HCT116 (cell line): ENCODE data around the gene CNR2. TPM values are rescaled to one million over a fixed set of nuclear protein-coding genes. Genes with fewer than 3 reads are reported as not detected.

ENCODE experiments used
- ATAC-seq: fragments of 200-7000 bp; cut with Tn5 transposase; 2 replicates; pipeline ENCODE4 v1.9.1; 2020; ENCODE audit warnings: mild to moderate bottlenecking, moderate library complexity
- BruUV-seq: library from RNA; stranded (reverse); fragments of 400-500 nt; replicated peaks from 2 replicates; lab custom pipeline; 2021; lab: Mats Ljungman, UMichigan
- CTCF ChIA-PET: fragments of 300-600 bp; sonication (Branson Sonifier 250); formaldehyde crosslinking; loops from one replicate; lab custom pipeline; 2021; ENCODE audit warnings: antibody characterized with exemption; lab: Charles Lee
- POLR2A ChIA-PET: fragments of 300-600, 350-600 bp; sonication (Branson Sonifier 250); formaldehyde crosslinking; loops from one replicate; lab custom pipeline; 2021; ENCODE audit warnings: antibody characterized with exemption; lab: Charles Lee
- RAD21 ChIA-PET, 2 experiments: fragments of 300-600 bp; sonication (Branson Sonifier 250); formaldehyde crosslinking; loops; one replicate each; lab custom pipeline; 2023; ENCODE audit warnings: low total read pairs in 2 of 2; ENCODE audit not compliant: uncharacterized antibody in 2 of 2, unreplicated experiment in 2 of 2, low non-redundant PET in 1 of 2; lab: Charles Lee
- DNase-seq: peaks from one replicate; pipeline ENCODE4 v3.0.0-alpha.2; 2010; ENCODE audit warnings: low read depth, low spot score
- H2AFZ ChIP-seq: fragments of 200-600 bp; shearing (Covaris generic), sonication (generic); 2 replicates; pipeline ENCODE4 v1.6.1; 2017; ENCODE audit warnings: low read depth, mixed run types, mixed read lengths, antibody characterized with exemption, low read length; ENCODE audit not compliant: poor library complexity, severe bottlenecking
- H3K27ac ChIP-seq: 2 replicates; pipeline ENCODE4 v1.5.1; 2012; ENCODE audit warnings: low read depth, low read length
- H3K27me3 ChIP-seq: fragments of 200-600 bp; sonication (generic); 2 replicates; pipeline ENCODE4 v1.6.1; 2016; ENCODE audit warnings: mixed run types, low read length, mixed read lengths; ENCODE audit not compliant: insufficient read depth
- H3K36me3 ChIP-seq, 2 experiments: fragments of 200-500 bp in 1 of 2; fragments of 200-600 bp in 1 of 2; sonication (Bioruptor generic) in 1 of 2; sonication (generic) in 1 of 2; 2 replicates each; pipeline versions ENCODE4 v1.5.1 to v1.6.1; 2014 to 2016; ENCODE audit warnings: low read length in 2 of 2, inconsistent platforms in 1 of 2, mixed read lengths in 1 of 2, mixed run types in 1 of 2; ENCODE audit not compliant: insufficient read depth in 2 of 2, control insufficient read depth in 1 of 2
- H3K4me1 ChIP-seq, 2 experiments: fragments of 200-600 bp in 1 of 2; sonication (generic) in 1 of 2; 2 replicates each; pipeline versions ENCODE4 v1.5.1 to v1.6.1; 2012 to 2017; ENCODE audit warnings: low read length in 2 of 2, inconsistent platforms in 1 of 2, mild to moderate bottlenecking in 1 of 2, mixed read lengths in 1 of 2, mixed run types in 1 of 2, moderate library complexity in 1 of 2; ENCODE audit not compliant: insufficient read depth in 2 of 2, control insufficient read depth in 1 of 2
- H3K4me2 ChIP-seq: fragments of 200-600 bp; sonication (generic); 2 replicates; pipeline ENCODE4 v1.6.1; 2017; ENCODE audit warnings: mixed run types, low read length, mixed read lengths
- H3K4me3 ChIP-seq, 2 experiments: fragments of 200-600 bp in 1 of 2; sonication (generic) in 1 of 2; replicated peaks in 1 of 2; 2 replicates each; pipeline ENCODE4 v1.5.1; 2011 to 2016; ENCODE audit warnings: low read length in 2 of 2, control low read depth in 1 of 2, low read depth in 1 of 2, mild to moderate bottlenecking in 1 of 2, mixed read lengths in 1 of 2, mixed run types in 1 of 2
- H3K79me2 ChIP-seq: fragments of 200-600 bp; sonication (generic); 2 replicates; pipeline ENCODE4 v1.6.1; 2017; ENCODE audit warnings: mild to moderate bottlenecking, mixed run types, low read length, moderate library complexity, mixed read lengths; ENCODE audit not compliant: insufficient read depth
- H3K9ac ChIP-seq: fragments of 200-600 bp; sonication (generic); 2 replicates; pipeline ENCODE4 v1.6.1; 2016; ENCODE audit warnings: low read length, mixed read lengths
- H3K9me2 ChIP-seq: fragments of 200-600 bp; sonication (generic), shearing (Covaris generic); 2 replicates; pipeline ENCODE4 v1.6.1; 2017; ENCODE audit warnings: mixed run types, mild to moderate bottlenecking, moderate library complexity; ENCODE audit not compliant: insufficient read depth
- H3K9me3 ChIP-seq, 2 experiments: fragments of 200-500 bp in 1 of 2; fragments of 200-600 bp in 1 of 2; sonication (Bioruptor generic) in 1 of 2; sonication (generic) in 1 of 2; 2 replicates each; pipeline ENCODE4 v1.6.1; 2014 to 2017; ENCODE audit warnings: low read length in 2 of 2, mixed read lengths in 2 of 2, inconsistent platforms in 1 of 2, low read depth in 1 of 2, mild to moderate bottlenecking in 1 of 2, mixed run types in 1 of 2, moderate library complexity in 1 of 2; ENCODE audit not compliant: control insufficient read depth in 1 of 2, insufficient read depth in 1 of 2
- H4K20me1 ChIP-seq: fragments of 200-600 bp; sonication (generic), shearing (Covaris generic); 2 replicates; pipeline ENCODE4 v1.6.1; 2017; ENCODE audit warnings: mixed run types, mild to moderate bottlenecking, moderate library complexity; ENCODE audit not compliant: insufficient read depth
- ATF3 ChIP-seq: IDR thresholded peaks from 2 replicates; pipeline ENCODE4 v1.6.1; 2012
- CBX3 ChIP-seq: IDR thresholded peaks from 2 replicates; pipeline ENCODE4 v1.6.1; 2012; ENCODE audit warnings: low read depth
- CEBPB ChIP-seq: IDR thresholded peaks from 2 replicates; pipeline ENCODE4 v1.6.1; 2012; ENCODE audit warnings: low read depth
- CTCF ChIP-seq, 3 experiments: fragments of 200-600 bp in 1 of 3; sonication (generic) in 1 of 3; IDR thresholded peaks in 2 of 3; conservative IDR thresholded peaks in 1 of 3; 2 replicates each; pipeline ENCODE4 v1.5.1; 2012 to 2017; ENCODE audit warnings: low read depth in 2 of 3, low read length in 2 of 3, antibody characterized with exemption in 1 of 3, borderline replicate concordance in 1 of 3, control low read depth in 1 of 3, mild to moderate bottlenecking in 1 of 3, mixed read lengths in 1 of 3, mixed run types in 1 of 3, moderate library complexity in 1 of 3; ENCODE audit not compliant: insufficient read depth in 1 of 3
- EGR1 ChIP-seq: IDR thresholded peaks from 2 replicates; pipeline ENCODE4 v1.6.1; 2012; ENCODE audit warnings: low read depth
- ELF1 ChIP-seq: IDR thresholded peaks from 2 replicates; pipeline ENCODE4 v1.6.1; 2012; ENCODE audit warnings: low read depth, borderline replicate concordance
- EZH2 ChIP-seq: fragments of 200-600 bp; sonication (generic); IDR thresholded peaks from 2 replicates; pipeline ENCODE4 v1.6.1; 2017; ENCODE audit warnings: antibody characterized with exemption, mixed run types
- EZH2phosphoT487 ChIP-seq: fragments of 200-600 bp; IDR thresholded peaks from 2 replicates; pipeline ENCODE4 v1.6.1; 2018; ENCODE audit warnings: antibody characterized with exemption, borderline replicate concordance
- FOSL1 ChIP-seq: IDR thresholded peaks from 2 replicates; pipeline ENCODE4 v1.6.1; 2012; ENCODE audit warnings: low read depth
- JUND ChIP-seq: IDR thresholded peaks from 2 replicates; pipeline ENCODE4 v1.6.1; 2012
- MAX ChIP-seq: IDR thresholded peaks from 2 replicates; pipeline ENCODE4 v1.6.1; 2012
- POLR2A ChIP-seq: IDR thresholded peaks from 2 replicates; pipeline ENCODE4 v1.7.0; 2011; ENCODE audit warnings: borderline replicate concordance; ENCODE audit not compliant: insufficient read depth, insufficient read length; ENCODE audit errors: extremely low read depth
- RAD21 ChIP-seq: IDR thresholded peaks from 2 replicates; pipeline ENCODE4 v1.6.1; 2012; ENCODE audit warnings: low read depth, mild to moderate bottlenecking
- SIN3A ChIP-seq: IDR thresholded peaks from 2 replicates; pipeline ENCODE4 v1.6.1; 2012; ENCODE audit warnings: low read depth
- SRF ChIP-seq: IDR thresholded peaks from 2 replicates; pipeline ENCODE4 v1.6.1; 2012; ENCODE audit warnings: low read depth
- TCF7L2 ChIP-seq: IDR thresholded peaks from 2 replicates; pipeline ENCODE4 v1.7.0; 2011; ENCODE audit warnings: borderline replicate concordance, inconsistent platforms; ENCODE audit not compliant: insufficient read depth, insufficient read length; ENCODE audit errors: extremely low read depth
- YY1 ChIP-seq: IDR thresholded peaks from 2 replicates; pipeline ENCODE4 v1.6.1; 2011; ENCODE audit warnings: low read length, low read depth, moderate library complexity, mild to moderate bottlenecking; ENCODE audit not compliant: insufficient replicate concordance; ENCODE audit errors: extremely low read depth
- ZBTB33 ChIP-seq: IDR thresholded peaks from 2 replicates; pipeline ENCODE4 v1.6.1; 2011; ENCODE audit warnings: mild to moderate bottlenecking, low read length, moderate library complexity; ENCODE audit not compliant: insufficient replicate concordance; ENCODE audit errors: extremely low read depth
- ZFX ChIP-seq: fragments of 450-650 bp; IDR thresholded peaks from 2 replicates; pipeline ENCODE4 v1.6.1; 2017
- ZNF274 ChIP-seq: fragments of 200-500 bp; sonication (Bioruptor generic); IDR thresholded peaks from 2 replicates; pipeline ENCODE4 v1.6.1; 2014; ENCODE audit warnings: mild to moderate bottlenecking, low read depth, low read length, inconsistent platforms
- intact Hi-C: fragments of 100-400 bp; cut with micrococcal nuclease; formaldehyde crosslinking; loops from 2 replicates; pipeline ENCODE4 v1.10.0; 2022
- total RNA-seq: library from RNA; stranded (reverse); gene quantifications from one replicate; pipeline ENCODE4 v1.2.1, GENCODE V29; 2021; ENCODE audit not compliant: unreplicated experiment

The CNR2 gene
- total RNA-seq, 1 experiment from 2014 or later: 0.05 TPM

- H3K4me2 ChIP-seq: peak overlapping the region; percentile 94
- no TSS peak for BruUV-seq
- H3K9me2 ChIP-seq: no peaks in the 10 kb centered on the region
- H3K27me3 ChIP-seq: no peaks in the 10 kb centered on the region
- intact Hi-C loops: no loop called here
- peak; percentile 86 for DNase-seq
- ATAC-seq: peak; percentile 75
- H3K27ac ChIP-seq: peak overlapping the region; percentile 94
- H3K9ac ChIP-seq: peak overlapping the region; percentile 99
- H3K36me3 ChIP-seq: peaks cover 9 to 12% of the 10 kb centered on the region in 2 experiments; a peak in 3 of 4 replicates
- CTCF ChIA-PET: no interaction called here
- H3K4me1 ChIP-seq: peaks cover 20 to 36% of the 10 kb centered on the region in 2 experiments
- POLR2A ChIA-PET: interaction anchor here (0.7 to 1.8 kb wide), 3 partner anchors 10 to 646 kb away, joined by 3 to 6 read pairs (median 3); no protein-coding TSS in a partner anchor
- peaks cover 25% of the 10 kb centered on the region for H3K79me2 ChIP-seq
- no peaks in the 10 kb centered on the region for H4K20me1 ChIP-seq
- no peak overlapping the region for H2AFZ ChIP-seq
- RAD21 ChIA-PET: no interaction called here
- peak; percentile 55; the same call in 1 of the 2 replicates for TF ChIP-seq ELF1
- no peak for TF ChIP-seq POLR2A
- TF ChIP-seq RAD21: peak; percentile 26; the same call in 1 of the 2 replicates
- peak; percentile 69 for TF ChIP-seq YY1
- TF ChIP-seq ZFX: no peak
- TF ChIP-seq ZNF274: no peak
- no peak for TF ChIP-seq EZH2
- no peak for TF ChIP-seq ATF3
- TF ChIP-seq EGR1: peak; percentile 87
- TF ChIP-seq SIN3A: 0 out of 2 replicates have a peak, but pooled peaks have one; percentile 27
- no peak for TF ChIP-seq JUND
- peak; percentile 52 for TF ChIP-seq MAX
- no peak for TF ChIP-seq SRF
- 0 out of 2 replicates have a peak, but pooled peaks have one; percentile 5 for TF ChIP-seq FOSL1
- TF ChIP-seq TCF7L2: peak; percentile 31
- peak; percentile 69; the same call in 1 of the 2 replicates for TF ChIP-seq CBX3
- no peak for TF ChIP-seq CEBPB
- no peak for TF ChIP-seq ZBTB33
- TF ChIP-seq EZH2phosphoT487: no peak
- peak in 2 of 3 experiments; percentile 17 to 28; a peak in 3 of 6 replicates for TF ChIP-seq CTCF (IDR thresholded peaks at IDR 0.05 in 2 of 3, conservative IDR thresholded peaks at IDR 0.05 in 1 of 3; ENCODE audit: borderline replicate concordance in 1 of 3, insufficient read depth in 1 of 3, low read depth in 2 of 3, low read length in 2 of 3)
- H3K9me3 ChIP-seq: no peaks in the 10 kb centered on the region
- peak overlapping the region; percentile 86 to 97 for H3K4me3 ChIP-seq
Measured at GRCh38 chr1:23958810-23959460, 45.8 kb upstream of the CNR2 start.
